NCI-H1436 treated with DMSO at 0.1 percent for 48 hours (cell line): ENCODE results near the gene RBM38.

Experiments used
- DNase-seq: peaks from one replicate; lab custom pipeline; 2025; lab: John Stamatoyannopoulos, UW

Gene RBM38

GRCh38 chr20:57456116-57456515 lies 64.9 kb downstream of the RBM38 start:
- DNase-seq = no peak

- DNase-seq = no peak
Observed at GRCh38 chr20:57457243-57458095, 66.3 kb downstream of the RBM38 start.

DNA sequence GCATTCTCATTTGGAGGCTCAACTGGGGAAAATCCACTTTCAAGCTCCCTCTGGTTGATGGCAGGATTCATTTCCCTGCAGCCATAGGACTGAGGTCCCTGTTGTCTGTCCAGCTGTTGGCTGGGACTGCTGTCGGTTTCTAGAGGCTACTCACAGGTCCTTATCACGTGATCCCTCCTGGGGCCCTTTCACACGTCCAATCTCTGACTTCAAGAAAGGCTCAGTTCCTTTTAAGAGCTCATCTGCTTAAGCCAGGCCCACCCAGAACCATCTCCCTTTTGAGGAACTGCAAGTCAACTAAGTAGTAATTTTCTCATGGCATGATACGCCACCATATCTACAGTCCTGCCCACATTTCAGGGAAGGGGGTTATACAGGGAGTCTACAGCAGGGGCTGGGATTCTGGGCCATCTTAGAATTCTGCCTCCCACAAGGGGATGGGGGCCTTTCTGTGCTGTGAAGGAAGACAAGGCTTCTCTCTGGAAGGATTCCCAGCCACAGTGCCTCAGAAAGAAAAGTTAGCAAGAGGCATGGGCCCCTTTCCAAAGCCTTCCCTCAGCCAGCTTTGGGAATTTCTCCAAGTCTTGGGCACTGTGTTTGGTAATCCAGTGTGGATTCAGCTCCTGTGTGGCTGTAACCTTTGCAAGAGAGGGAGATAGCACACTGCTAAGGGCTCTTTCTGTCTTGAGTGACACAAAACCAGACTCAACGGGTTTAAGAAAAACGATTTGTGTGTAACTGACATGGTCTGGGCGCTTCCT lies 67.4 kb downstream of the RBM38 start:
- no peak for DNase-seq
